CD4-positive, alpha-beta T cell treated with Interleukin-4 for 1 hour (primary cell): ENCODE measurements around the gene MYL12A.

ENCODE experiments used
- DNase-seq, 2 donors: peaks; one replicate each; pipeline ENCODE4 v3.0.0-alpha.2; 2020 to 2022

Gene MYL12A

GRCh38 chr18:3284501-3284900 is 36.9 kb downstream of the MYL12A start:
- no peak for DNase-seq

DNA sequence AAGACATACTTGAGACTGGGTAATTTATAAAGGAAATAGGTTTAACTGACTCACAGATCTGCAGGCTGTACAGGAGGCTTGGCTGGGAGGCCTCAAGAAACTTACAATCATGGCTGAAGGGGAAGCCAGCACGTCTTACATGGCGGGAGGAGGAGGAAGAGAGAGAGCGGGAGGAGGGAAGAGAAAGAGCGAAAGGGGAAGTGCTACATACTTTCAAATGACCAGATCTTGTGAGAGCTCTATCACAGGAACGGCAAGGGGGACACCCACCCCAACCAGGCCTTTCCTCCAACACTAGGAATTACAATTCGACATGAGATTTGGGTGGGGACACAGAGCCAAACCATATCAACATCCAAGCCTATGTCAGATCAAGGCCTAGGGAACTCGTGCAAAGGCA is 38.6 kb downstream of the MYL12A start:
- DNase-seq = no peak

GRCh38 chr18:3293196-3293951 is 45.8 kb downstream of the MYL12A start:
- no peak for DNase-seq

DNA sequence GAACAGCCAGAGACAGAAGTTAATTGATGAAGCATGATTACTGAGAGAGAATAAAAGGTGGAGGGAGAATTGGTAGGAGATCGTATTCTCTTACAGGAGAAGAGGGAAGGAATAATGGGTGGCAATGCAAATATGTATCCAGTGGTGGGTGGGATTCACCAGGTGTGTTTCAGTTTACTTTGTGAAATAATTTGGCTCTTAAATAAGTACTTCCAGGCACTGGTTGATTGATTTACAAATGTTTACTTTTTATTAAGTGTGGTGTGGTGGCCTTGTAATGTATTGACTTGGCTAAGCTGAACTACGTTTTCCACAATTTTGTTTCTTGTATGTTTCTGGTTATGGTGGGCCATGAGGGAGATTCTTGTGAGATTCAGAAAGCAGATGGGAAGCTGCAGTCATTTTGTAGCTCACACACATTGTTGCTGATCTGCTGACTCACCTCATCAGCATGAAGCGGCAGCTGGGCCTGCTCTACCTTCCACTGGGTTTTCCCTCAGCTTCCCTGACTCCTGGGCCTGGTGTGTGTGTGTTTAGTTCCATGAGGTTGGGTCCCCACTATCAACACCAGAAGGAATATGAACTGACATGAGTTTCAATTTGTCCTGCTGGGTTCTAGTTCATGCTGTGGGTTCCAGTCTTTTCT is 47.0 kb downstream of the MYL12A start:
- DNase-seq = no peak

- DNase-seq = peak; percentile 93 to 94
Measured at GRCh38 chr18:3297025-3297984, 49.7 kb downstream of the MYL12A start.

DNA sequence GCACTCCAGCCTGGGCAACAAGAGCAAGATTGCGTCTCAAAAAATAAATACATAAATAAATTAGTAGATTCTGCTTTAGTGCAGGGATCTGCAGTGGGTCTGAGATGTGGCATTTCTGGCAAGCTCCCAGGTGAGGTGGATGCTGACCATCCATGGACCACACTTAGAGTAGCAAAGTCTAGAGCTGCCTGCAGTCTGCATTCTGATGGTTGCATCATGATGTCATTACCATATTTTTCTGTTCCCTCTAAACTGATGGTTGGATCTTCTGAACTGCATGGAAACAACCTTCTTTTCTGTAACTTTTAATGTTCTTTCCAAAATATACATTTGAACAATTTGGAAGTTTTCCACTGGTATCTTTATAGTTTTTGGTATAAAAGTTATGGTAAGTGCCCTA is 57.2 kb downstream of the MYL12A start:
- DNase-seq = no peak

DNA sequence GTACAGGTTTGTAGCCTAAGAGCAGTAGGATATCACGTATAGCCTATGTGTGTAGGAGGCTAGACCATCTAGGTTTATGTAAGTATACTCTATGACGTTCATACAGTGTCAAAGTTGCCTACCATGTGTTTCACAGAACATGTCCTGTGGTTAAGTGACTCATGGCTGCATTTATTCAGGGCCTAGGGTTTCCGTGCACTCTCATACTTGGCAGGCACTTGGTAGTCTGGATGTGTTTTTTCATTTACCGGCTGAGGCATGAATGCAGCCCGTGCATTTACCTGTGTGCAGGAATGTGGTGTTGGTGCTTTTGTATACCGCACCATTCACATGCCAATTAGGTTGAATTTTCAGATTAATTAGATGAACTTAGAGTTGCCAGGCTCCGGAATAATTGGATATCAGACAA is 57.8 kb downstream of the MYL12A start:
- peak; percentile 18 to 62 for DNase-seq
